HL-60 (cell line): Measurements from ENCODE around the gene VASP.

Experiments used
- CTCF ChIP-seq: IDR thresholded peaks from one replicate; pipeline ENCODE4 v1.5.1; 2011; ENCODE audit warnings: low read length, control low read depth, inconsistent platforms; ENCODE audit not compliant: insufficient read depth
- GABPA ChIP-seq: IDR thresholded peaks from 2 replicates; pipeline ENCODE4 v1.6.1; 2012; ENCODE audit warnings: low read depth
- POLR2AphosphoS5 ChIP-seq: IDR thresholded peaks from 2 replicates; pipeline ENCODE4 v1.6.1; 2012; ENCODE audit warnings: low read depth
- REST ChIP-seq: IDR thresholded peaks from 2 replicates; pipeline ENCODE4 v1.6.1; 2012; ENCODE audit warnings: low read depth; ENCODE audit not compliant: insufficient replicate concordance
- SPI1 ChIP-seq: IDR thresholded peaks from 2 replicates; pipeline ENCODE4 v1.6.1; 2012; ENCODE audit warnings: low read depth, mild to moderate bottlenecking, borderline replicate concordance

GRCh38 chr19:45485305-45486077 lies 21.8 kb upstream of the VASP start:
- peak; percentile 99 for TF ChIP-seq CTCF
- TF ChIP-seq POLR2AphosphoS5: no peak
- no peak for TF ChIP-seq REST
- 0 out of 2 replicates have a peak, but pooled peaks have one; percentile 9 for TF ChIP-seq SPI1
- peak; percentile 51 for TF ChIP-seq GABPA
